ENCODE measurements around the gene STK24.

DNA sequence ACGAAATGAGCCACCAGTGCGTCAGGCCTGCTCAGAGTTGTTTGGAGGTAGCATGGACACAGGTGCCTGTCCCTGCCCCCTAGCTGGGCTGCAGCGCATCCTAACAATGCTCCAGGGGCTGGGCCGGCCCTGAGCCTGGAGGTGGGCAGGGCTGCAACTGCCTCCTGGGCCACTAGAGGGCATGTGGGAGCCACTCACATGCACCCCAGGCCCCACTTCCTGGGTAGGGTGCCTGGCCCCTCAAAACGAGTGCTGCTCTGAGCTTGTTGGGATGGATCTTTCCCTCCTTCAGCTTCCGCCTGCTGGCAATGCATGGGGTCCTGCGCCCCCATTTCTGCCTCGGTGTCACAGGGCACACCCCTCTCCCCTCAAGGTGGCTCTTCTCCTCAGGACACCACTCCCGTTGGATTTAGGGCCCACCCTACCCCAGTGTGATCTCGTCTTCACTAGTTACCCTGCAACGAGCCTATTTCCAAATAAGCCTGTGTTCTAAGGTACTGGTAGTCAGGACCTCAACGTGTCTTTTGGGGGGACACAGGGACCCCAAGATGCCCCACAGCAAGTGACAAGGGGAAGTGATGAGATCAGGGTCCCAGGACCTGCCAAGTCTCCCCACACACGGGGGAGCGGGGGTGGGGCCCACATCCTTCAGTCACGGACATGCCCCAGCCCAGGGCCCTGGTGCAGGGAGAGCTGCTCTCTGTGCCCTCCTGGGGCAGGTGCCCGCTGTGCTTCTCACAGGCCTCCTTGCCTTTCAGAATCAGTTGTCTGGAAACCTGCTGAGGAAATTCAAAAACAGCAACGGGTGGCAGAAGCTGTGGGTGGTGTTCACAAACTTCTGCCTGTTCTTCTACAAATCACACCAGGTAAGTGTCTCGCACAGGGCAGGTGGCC, 131.3 kb downstream of the STK24 start:
- TF ChIP-seq, protein P1, sequence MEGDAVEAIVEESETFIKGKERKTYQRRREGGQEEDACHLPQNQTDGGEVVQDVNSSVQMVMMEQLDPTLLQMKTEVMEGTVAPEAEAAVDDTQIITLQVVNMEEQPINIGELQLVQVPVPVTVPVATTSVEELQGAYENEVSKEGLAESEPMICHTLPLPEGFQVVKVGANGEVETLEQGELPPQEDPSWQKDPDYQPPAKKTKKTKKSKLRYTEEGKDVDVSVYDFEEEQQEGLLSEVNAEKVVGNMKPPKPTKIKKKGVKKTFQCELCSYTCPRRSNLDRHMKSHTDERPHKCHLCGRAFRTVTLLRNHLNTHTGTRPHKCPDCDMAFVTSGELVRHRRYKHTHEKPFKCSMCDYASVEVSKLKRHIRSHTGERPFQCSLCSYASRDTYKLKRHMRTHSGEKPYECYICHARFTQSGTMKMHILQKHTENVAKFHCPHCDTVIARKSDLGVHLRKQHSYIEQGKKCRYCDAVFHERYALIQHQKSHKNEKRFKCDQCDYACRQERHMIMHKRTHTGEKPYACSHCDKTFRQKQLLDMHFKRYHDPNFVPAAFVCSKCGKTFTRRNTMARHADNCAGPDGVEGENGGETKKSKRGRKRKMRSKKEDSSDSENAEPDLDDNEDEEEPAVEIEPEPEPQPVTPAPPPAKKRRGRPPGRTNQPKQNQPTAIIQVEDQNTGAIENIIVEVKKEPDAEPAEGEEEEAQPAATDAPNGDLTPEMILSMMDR (IDR thresholded peaks at IDR 0.05; ENCODE audit: control extremely low read depth in 1 of 3, insufficient read depth in 1 of 3, low read depth in 1 of 3, low read length in 3 of 3): peak in 2 of 3 experiments; percentile 97 to 99; a peak in 3 of 4 replicates
- TF ChIP-seq POLR2AphosphoS5 (IDR thresholded peaks at IDR 0.05; ENCODE audit: low read depth, low read length) (peak; percentile 71), CHD2 (IDR thresholded peaks at IDR 0.05; ENCODE audit: low read length) (no peak), POLR2A (IDR thresholded peaks at IDR 0.05; ENCODE audit: control extremely low read depth in 1 of 2, low read depth in 2 of 2, low read length in 2 of 2) (peak in 1 of 2 experiments; percentile 37; a peak in 1 of 3 replicates)
